SK-N-SH (cell line): Measurements from ENCODE around the gene MAPK1. TPM values are rescaled to one million over a fixed set of nuclear protein-coding genes. Genes with fewer than 3 reads are reported as not detected.
"Not testable (repeated sequence)": the region's sequence is repeated elsewhere in the genome, so short reads cannot be mapped to it uniquely, and the experiment has no call there.

ENCODE experiments used
- CTCF ChIA-PET: fragments of 300-600, 350-600 bp; formaldehyde crosslinking; extraction: SDS; loops from one replicate; lab custom pipeline; 2021; lab: Yijun Ruan, JAX
- POLR2A ChIA-PET: fragments of 350-600 bp; sonication (Branson Sonifier 250); formaldehyde crosslinking; extraction: SDS; loops from one replicate; lab custom pipeline; 2020; ENCODE audit warnings: antibody characterized with exemption, inconsistent platforms; lab: Yijun Ruan, JAX
- DNase-seq: peaks from one replicate; pipeline ENCODE4 v3.0.0; 2012
- H2AFZ ChIP-seq: fragments of 200-600 bp; sonication (generic); 2 replicates; pipeline ENCODE4 v1.8.1; 2016; ENCODE audit warnings: antibody characterized with exemption, mild to moderate bottlenecking, low read depth
- H3F3A ChIP-seq: fragments of 200-600 bp; sonication (generic); replicated peaks from 2 replicates; pipeline ENCODE3; 2016; ENCODE audit warnings: antibody characterized with exemption, mild to moderate bottlenecking; ENCODE audit not compliant: insufficient read depth
- H3K27ac ChIP-seq, 2 experiments: fragments of 200-500 bp in 1 of 2; fragments of 200-600 bp in 1 of 2; sonication (Bioruptor generic) in 1 of 2; sonication (generic), shearing (Covaris generic) in 1 of 2; 2 replicates each; pipeline versions ENCODE4 v1.5.1 to v1.6.1; 2014 to 2016; ENCODE audit warnings: low read depth in 2 of 2, inconsistent platforms in 1 of 2, low read length in 1 of 2, mild to moderate bottlenecking in 1 of 2, mixed read lengths in 1 of 2
- H3K27me3 ChIP-seq: fragments of 200-600 bp; sonication (generic), shearing (Covaris generic); 2 replicates; pipeline ENCODE4 v1.6.1; 2016; ENCODE audit warnings: mixed run types; ENCODE audit not compliant: insufficient read depth
- H3K36me3 ChIP-seq, 2 experiments: fragments of 200-500 bp in 1 of 2; fragments of 200-600 bp in 1 of 2; sonication (Bioruptor generic) in 1 of 2; sonication (generic) in 1 of 2; replicated peaks in 1 of 2; 2 replicates each; pipeline versions ENCODE3 to v1.5.1; 2014 to 2016; ENCODE audit warnings: low read length in 1 of 2, mild to moderate bottlenecking in 1 of 2; ENCODE audit not compliant: insufficient read depth in 2 of 2, control insufficient read depth in 1 of 2
- H3K4me1 ChIP-seq, 2 experiments: fragments of 200-500 bp in 1 of 2; fragments of 200-600 bp in 1 of 2; sonication (Bioruptor generic) in 1 of 2; sonication (generic), shearing (Covaris generic) in 1 of 2; 2 replicates each; pipeline versions ENCODE4 v1.5.1 to v1.6.1; 2014 to 2016; ENCODE audit warnings: low read depth in 1 of 2, low read length in 1 of 2, mixed run types in 1 of 2; ENCODE audit not compliant: insufficient read depth in 2 of 2, control insufficient read depth in 1 of 2
- H3K4me2 ChIP-seq: fragments of 200-600 bp; sonication (generic), shearing (Covaris generic); 2 replicates; pipeline ENCODE4 v1.6.1; 2017; ENCODE audit warnings: mixed run types
- H3K4me3 ChIP-seq, 2 experiments: fragments of 200-500 bp in 1 of 2; fragments of 200-600 bp in 1 of 2; sonication (Bioruptor generic) in 1 of 2; sonication (generic), shearing (Covaris generic) in 1 of 2; 2 replicates each; pipeline versions ENCODE4 v1.5.1 to v1.8.1; 2014 to 2016; ENCODE audit warnings: low read depth in 2 of 2, inconsistent platforms in 1 of 2, low read length in 1 of 2, mild to moderate bottlenecking in 1 of 2, mixed read lengths in 1 of 2, moderate library complexity in 1 of 2
- H3K79me2 ChIP-seq: fragments of 200-600 bp; sonication (generic); 2 replicates; pipeline ENCODE4 v1.8.1; 2017; ENCODE audit warnings: mild to moderate bottlenecking; ENCODE audit not compliant: insufficient read depth
- H3K9ac ChIP-seq: fragments of 200-600 bp; sonication (generic); 2 replicates; pipeline ENCODE4 v1.6.1; 2017; ENCODE audit warnings: mixed run types
- H3K9me2 ChIP-seq: fragments of 200-600 bp; sonication (generic); 2 replicates; pipeline ENCODE4 v1.6.1; 2017; ENCODE audit warnings: mixed run types
- H3K9me3 ChIP-seq: fragments of 200-600 bp; sonication (generic); 2 replicates; pipeline ENCODE4 v1.6.1; 2017; ENCODE audit warnings: mixed run types, mild to moderate bottlenecking, moderate library complexity
- H4K20me1 ChIP-seq: fragments of 200-600 bp; sonication (generic); 2 replicates; pipeline ENCODE4 v1.6.1; 2017; ENCODE audit warnings: mild to moderate bottlenecking, mixed run types; ENCODE audit not compliant: insufficient read depth
- CHD2 ChIP-seq: fragments of 150-350 bp; IDR thresholded peaks from 2 replicates; pipeline ENCODE4 v1.6.1; 2018; ENCODE audit warnings: low read length; ENCODE audit not compliant: partially characterized antibody
- ELF1 ChIP-seq: IDR thresholded peaks from 2 replicates; pipeline ENCODE4 v1.4.0; 2012
- FOSL2 ChIP-seq: IDR thresholded peaks from 2 replicates; pipeline ENCODE4 v1.4.0; 2012; ENCODE audit warnings: low read depth, mild to moderate bottlenecking, moderate library complexity, borderline replicate concordance
- FOXJ3 ChIP-seq: sonication (generic); formaldehyde crosslinking; IDR thresholded peaks from 2 replicates; pipeline ENCODE4 v1.5.1; 2020; ENCODE audit warnings: mild to moderate bottlenecking, missing genetic modification reagents
- FOXM1 ChIP-seq: IDR thresholded peaks from 2 replicates; pipeline ENCODE4 v1.4.0; 2012; ENCODE audit warnings: low read depth, mild to moderate bottlenecking
- GATA2 ChIP-seq: sonication (generic); formaldehyde crosslinking; IDR thresholded peaks from 2 replicates; pipeline ENCODE4 v1.5.0; 2020; ENCODE audit warnings: mild to moderate bottlenecking, missing genetic modification reagents
- POLR2AphosphoS5 ChIP-seq: IDR thresholded peaks from 2 replicates; pipeline ENCODE4 v1.6.1; 2012; ENCODE audit warnings: low read depth, low read length
- RFX5 ChIP-seq: IDR thresholded peaks from 2 replicates; pipeline ENCODE4 v1.6.1; 2012; ENCODE audit warnings: mild to moderate bottlenecking, improper control_type of control experiment, low read length
- RXRA ChIP-seq: IDR thresholded peaks from 2 replicates; pipeline ENCODE4 v1.4.0; 2012; ENCODE audit warnings: low read depth, mild to moderate bottlenecking, borderline replicate concordance
- SIN3A ChIP-seq: IDR thresholded peaks from 2 replicates; pipeline ENCODE4 v1.6.1; 2012; ENCODE audit warnings: low read depth, mild to moderate bottlenecking, low read length, moderate library complexity, borderline replicate concordance
- TAF1 ChIP-seq: IDR thresholded peaks from 2 replicates; pipeline ENCODE4 v1.6.1; 2012; ENCODE audit warnings: low read depth, mild to moderate bottlenecking, low read length, moderate library complexity, borderline replicate concordance
- TCF12 ChIP-seq: IDR thresholded peaks from 2 replicates; pipeline ENCODE4 v1.4.0; 2012
- TEAD4 ChIP-seq: IDR thresholded peaks from 2 replicates; pipeline ENCODE4 v1.4.0; 2012; ENCODE audit warnings: mild to moderate bottlenecking, borderline replicate concordance; ENCODE audit not compliant: insufficient read depth
- YY1 ChIP-seq: IDR thresholded peaks from 2 replicates; pipeline ENCODE4 v1.4.0; 2012; ENCODE audit warnings: low read depth, mild to moderate bottlenecking
- WGBS: methylation state at CpG from one replicate; pipeline ENCODE4 v1.1.6; 2017; ENCODE audit warnings: low lambda C conversion rate; 5-methylcytosine and 5-hydroxymethylcytosine counted together
- polyA plus RNA-seq, 3 experiments: library from polyadenylated mRNA; depleted of rRNA; stranded (reverse); fragments of >200 nt; gene quantifications; 2 replicates each; pipeline ENCODE4 v1.2.3, GENCODE V29; 2012
- TF ChIP-seq, protein P1 (sequence below): IDR thresholded peaks from 2 replicates; pipeline ENCODE4 v1.4.0; 2012; ENCODE audit warnings: low read depth, borderline replicate concordance
- TF ChIP-seq, protein P2 (sequence below): fragments of 150-350 bp; IDR thresholded peaks from 2 replicates; pipeline ENCODE4 v1.6.1; 2016; ENCODE audit warnings: mild to moderate bottlenecking, low read depth, low read length
- TF ChIP-seq, protein P3 (sequence below): IDR thresholded peaks from 2 replicates; pipeline ENCODE4 v1.4.0; 2012; ENCODE audit warnings: low read depth, borderline replicate concordance
- TF ChIP-seq, protein P4 (sequence below): IDR thresholded peaks from 2 replicates; pipeline ENCODE4; 2012

MAPK1 gene
- polyA plus RNA-seq, 1 of the 3 experiments (the other 2 are of a cell fraction) = 25.6 TPM

DNA sequence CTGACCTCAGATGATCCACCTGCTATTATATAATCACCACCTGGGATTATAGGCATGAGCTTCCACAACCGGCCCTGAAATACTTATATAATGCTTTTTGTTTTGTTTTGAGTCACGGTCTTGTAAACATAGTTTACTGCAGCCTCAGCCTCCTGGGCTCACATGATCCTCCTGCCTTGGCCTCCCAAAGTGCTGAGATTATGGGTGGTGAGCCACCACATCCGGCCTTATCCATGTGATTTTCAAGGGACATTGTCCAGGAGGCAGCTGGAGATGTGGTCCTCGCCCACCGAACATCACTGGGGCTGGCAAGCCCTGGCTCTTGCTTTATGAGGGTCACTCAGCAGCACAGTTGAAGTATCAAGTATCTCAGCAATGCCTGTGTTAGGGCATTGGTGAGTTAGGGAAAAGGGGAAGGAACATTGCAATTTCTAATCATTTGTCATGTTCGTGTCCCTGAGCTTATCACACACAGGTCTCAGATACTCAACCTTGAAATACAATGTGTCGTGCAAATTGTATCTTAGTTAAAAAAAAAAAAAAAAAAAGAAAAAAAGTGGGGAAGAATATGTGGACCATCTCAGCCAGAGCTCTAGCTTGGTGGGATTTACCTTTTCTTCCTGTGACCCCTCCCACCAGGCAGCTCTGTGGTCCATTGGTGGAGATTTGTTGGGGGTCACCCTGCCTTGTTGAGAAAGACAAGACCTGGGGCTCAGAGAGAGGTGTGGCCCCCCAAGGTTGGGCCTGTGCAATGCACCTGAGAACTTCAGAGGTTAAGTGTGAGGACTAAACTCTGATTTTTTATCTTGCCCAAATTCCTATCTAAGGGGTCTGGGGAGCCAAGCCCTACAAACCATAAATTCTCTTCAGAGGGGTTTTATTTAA lies 40.4 kb upstream of the MAPK1 start:
- no peak overlapping the region for H3K4me3 ChIP-seq
- no peaks in the 10 kb centered on the region for H3K4me1 ChIP-seq
- no peaks in the 10 kb centered on the region for H3F3A ChIP-seq
- no peaks in the 10 kb centered on the region for H4K20me1 ChIP-seq
- H3K9me2 ChIP-seq = no peaks in the 10 kb centered on the region
- H3K9ac ChIP-seq = no peak overlapping the region
- no peak overlapping the region for H2AFZ ChIP-seq
- WGBS = 86% methylated on average over 7 of the region's 7 CpGs
- H3K36me3 ChIP-seq = no peaks in the 10 kb centered on the region
- H3K9me3 ChIP-seq = no peaks in the 10 kb centered on the region
- DNase-seq = no peak
- ChIA-PET CTCF (interaction anchor here (0.9 to 2.7 kb wide), 4 partner anchors 11 to 65 kb away, joined by 3 to 13 read pairs (median 4); no protein-coding TSS in a partner anchor), POLR2A (interaction anchor here (0.5 kb wide), 1 partner anchor 14 kb away, joined by 3 read pairs; no protein-coding TSS in a partner anchor)
- no peak overlapping the region for H3K27ac ChIP-seq
- no peaks in the 10 kb centered on the region for H3K79me2 ChIP-seq
- no peak overlapping the region for H3K4me2 ChIP-seq
- TF ChIP-seq, protein P1, sequence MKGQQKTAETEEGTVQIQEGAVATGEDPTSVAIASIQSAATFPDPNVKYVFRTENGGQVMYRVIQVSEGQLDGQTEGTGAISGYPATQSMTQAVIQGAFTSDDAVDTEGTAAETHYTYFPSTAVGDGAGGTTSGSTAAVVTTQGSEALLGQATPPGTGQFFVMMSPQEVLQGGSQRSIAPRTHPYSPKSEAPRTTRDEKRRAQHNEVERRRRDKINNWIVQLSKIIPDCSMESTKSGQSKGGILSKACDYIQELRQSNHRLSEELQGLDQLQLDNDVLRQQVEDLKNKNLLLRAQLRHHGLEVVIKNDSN = no peak
- TF ChIP-seq TEAD4 = no peak
- TF ChIP-seq TAF1 = no peak
- no peak for TF ChIP-seq TCF12
- TF ChIP-seq FOSL2 = no peak
- no peak for TF ChIP-seq POLR2AphosphoS5
- no peak for TF ChIP-seq CHD2
- TF ChIP-seq FOXJ3 (CRISPR knock-in tag) = no peak
- no peak for TF ChIP-seq RXRA
- no peak for TF ChIP-seq GATA2 (CRISPR knock-in tag)
- no peak for TF ChIP-seq YY1
- no peak for TF ChIP-seq SIN3A
- TF ChIP-seq, protein P2, sequence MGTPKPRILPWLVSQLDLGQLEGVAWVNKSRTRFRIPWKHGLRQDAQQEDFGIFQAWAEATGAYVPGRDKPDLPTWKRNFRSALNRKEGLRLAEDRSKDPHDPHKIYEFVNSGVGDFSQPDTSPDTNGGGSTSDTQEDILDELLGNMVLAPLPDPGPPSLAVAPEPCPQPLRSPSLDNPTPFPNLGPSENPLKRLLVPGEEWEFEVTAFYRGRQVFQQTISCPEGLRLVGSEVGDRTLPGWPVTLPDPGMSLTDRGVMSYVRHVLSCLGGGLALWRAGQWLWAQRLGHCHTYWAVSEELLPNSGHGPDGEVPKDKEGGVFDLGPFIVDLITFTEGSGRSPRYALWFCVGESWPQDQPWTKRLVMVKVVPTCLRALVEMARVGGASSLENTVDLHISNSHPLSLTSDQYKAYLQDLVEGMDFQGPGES = no peak
- no peak for TF ChIP-seq FOXM1
- no peak for TF ChIP-seq RFX5
- TF ChIP-seq, protein P3, sequence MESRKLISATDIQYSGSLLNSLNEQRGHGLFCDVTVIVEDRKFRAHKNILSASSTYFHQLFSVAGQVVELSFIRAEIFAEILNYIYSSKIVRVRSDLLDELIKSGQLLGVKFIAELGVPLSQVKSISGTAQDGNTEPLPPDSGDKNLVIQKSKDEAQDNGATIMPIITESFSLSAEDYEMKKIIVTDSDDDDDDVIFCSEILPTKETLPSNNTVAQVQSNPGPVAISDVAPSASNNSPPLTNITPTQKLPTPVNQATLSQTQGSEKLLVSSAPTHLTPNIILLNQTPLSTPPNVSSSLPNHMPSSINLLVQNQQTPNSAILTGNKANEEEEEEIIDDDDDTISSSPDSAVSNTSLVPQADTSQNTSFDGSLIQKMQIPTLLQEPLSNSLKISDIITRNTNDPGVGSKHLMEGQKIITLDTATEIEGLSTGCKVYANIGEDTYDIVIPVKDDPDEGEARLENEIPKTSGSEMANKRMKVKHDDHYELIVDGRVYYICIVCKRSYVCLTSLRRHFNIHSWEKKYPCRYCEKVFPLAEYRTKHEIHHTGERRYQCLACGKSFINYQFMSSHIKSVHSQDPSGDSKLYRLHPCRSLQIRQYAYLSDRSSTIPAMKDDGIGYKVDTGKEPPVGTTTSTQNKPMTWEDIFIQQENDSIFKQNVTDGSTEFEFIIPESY = no peak
- TF ChIP-seq, protein P4, sequence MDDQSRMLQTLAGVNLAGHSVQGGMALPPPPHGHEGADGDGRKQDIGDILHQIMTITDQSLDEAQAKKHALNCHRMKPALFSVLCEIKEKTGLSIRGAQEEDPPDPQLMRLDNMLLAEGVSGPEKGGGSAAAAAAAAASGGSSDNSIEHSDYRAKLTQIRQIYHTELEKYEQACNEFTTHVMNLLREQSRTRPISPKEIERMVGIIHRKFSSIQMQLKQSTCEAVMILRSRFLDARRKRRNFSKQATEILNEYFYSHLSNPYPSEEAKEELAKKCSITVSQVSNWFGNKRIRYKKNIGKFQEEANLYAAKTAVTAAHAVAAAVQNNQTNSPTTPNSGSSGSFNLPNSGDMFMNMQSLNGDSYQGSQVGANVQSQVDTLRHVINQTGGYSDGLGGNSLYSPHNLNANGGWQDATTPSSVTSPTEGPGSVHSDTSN = no peak
- no peak for TF ChIP-seq ELF1
- TF ChIP-seq, all 33 proteins: peak for 0
- no peaks in the 10 kb centered on the region for H3K27me3 ChIP-seq

DNA sequence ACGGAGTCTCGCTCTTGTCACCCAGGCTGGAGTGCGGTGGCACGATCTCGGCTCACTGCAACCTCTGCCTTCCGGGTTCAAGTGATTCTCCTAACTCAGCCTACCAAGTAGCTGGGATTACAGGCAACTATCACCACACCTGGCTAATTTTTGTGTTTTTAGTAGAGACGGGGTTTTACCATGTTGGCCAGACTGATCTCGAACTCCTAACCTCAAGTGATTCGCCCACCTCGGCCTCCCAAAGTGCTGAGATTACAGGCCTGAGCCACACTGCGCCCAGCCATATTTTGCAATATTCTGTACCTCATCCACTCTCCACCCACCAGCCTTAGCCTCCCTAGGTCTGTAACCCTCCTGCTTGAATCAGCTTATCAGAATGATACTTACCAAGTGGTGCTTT lies 37.8 kb upstream of the MAPK1 start:
- H3K9me3 ChIP-seq, H3K79me2 ChIP-seq, H3K27me3 ChIP-seq, H3K4me2 ChIP-seq, H3K9me2 ChIP-seq, POLR2A ChIA-PET, H3F3A ChIP-seq, H3K4me3 ChIP-seq, H2AFZ ChIP-seq, H4K20me1 ChIP-seq, H3K36me3 ChIP-seq, H3K9ac ChIP-seq, H3K27ac ChIP-seq, H3K4me1 ChIP-seq, DNase-seq: not testable (repeated sequence)
- WGBS = 95% methylated on average over 11 of the region's 11 CpGs
- CTCF ChIA-PET = interaction anchor here (1.4 to 1.5 kb wide), 2 partner anchors 17 to 33 kb away, joined by 3 to 4 read pairs; no protein-coding TSS in a partner anchor
